Activated naive CD4-positive, alpha-beta T cell treated with anti-CD3 and anti-CD28 coated beads, Interleukin-2, amount 10 ng/mL, durations not matched to agents 7 days and 5 days (primary cell): ENCODE measurements around the gene RUFY4.
"Not testable (repeated sequence)": the region's sequence is repeated elsewhere in the genome, so short reads cannot be mapped to it uniquely, and the experiment has no call there.

Source experiments
- CTCF ChIA-PET: fragments of 350-600 bp; sonication (Branson Sonifier 250); formaldehyde crosslinking; loops from one replicate; lab custom pipeline; 2021; ENCODE audit warnings: antibody characterized with exemption; lab: Charles Lee
- DNase-seq: peaks from one replicate; pipeline ENCODE4 v3.0.0-alpha.2; 2020
- H3K27ac Mint-ChIP-seq: one replicate; pipeline ENCODE4 v1.8.0; 2021; ENCODE audit warnings: mild to moderate bottlenecking, moderate library complexity, mixed read lengths
- H3K27me3 Mint-ChIP-seq: one replicate; pipeline ENCODE4 v1.8.0; 2021; ENCODE audit warnings: mild to moderate bottlenecking, mixed read lengths
- H3K36me3 Mint-ChIP-seq: one replicate; pipeline ENCODE4 v1.8.0; 2021; ENCODE audit warnings: mixed read lengths
- H3K4me1 Mint-ChIP-seq: one replicate; pipeline ENCODE4 v1.8.0; 2021; ENCODE audit warnings: mixed read lengths
- H3K4me3 Mint-ChIP-seq: one replicate; pipeline ENCODE4 v1.8.0; 2021; ENCODE audit warnings: mild to moderate bottlenecking, moderate library complexity, mixed read lengths
- H3K9me3 Mint-ChIP-seq: one replicate; pipeline ENCODE4 v1.8.0; 2021; ENCODE audit warnings: mixed read lengths

Gene RUFY4

GRCh38 chr2:218097975-218098374, 28.9 kb downstream of the RUFY4 start:
- H3K9me3 Mint-ChIP-seq = no peaks in the 10 kb centered on the region
- no peaks in the 10 kb centered on the region for H3K4me1 Mint-ChIP-seq
- DNase-seq = no peak
- peaks cover 13% of the 10 kb centered on the region for H3K27me3 Mint-ChIP-seq
- no peaks in the 10 kb centered on the region for H3K36me3 Mint-ChIP-seq
- H3K27ac Mint-ChIP-seq = no peak overlapping the region
- CTCF ChIA-PET = interaction anchor here (0.7 kb wide), 1 partner anchor 84 kb away, joined by 3 read pairs; no protein-coding TSS in a partner anchor
- H3K4me3 Mint-ChIP-seq = no peak overlapping the region

GRCh38 chr2:218108834-218109233, 39.8 kb downstream of the RUFY4 start:
- H3K4me3 Mint-ChIP-seq, H3K27ac Mint-ChIP-seq, H3K36me3 Mint-ChIP-seq, H3K4me1 Mint-ChIP-seq, DNase-seq, H3K9me3 Mint-ChIP-seq, CTCF ChIA-PET: not testable (repeated sequence)
- H3K27me3 Mint-ChIP-seq = peaks cover 25% of the 10 kb centered on the region

GRCh38 chr2:218121789-218122188, 52.7 kb downstream of the RUFY4 start:
- H3K4me1 Mint-ChIP-seq, H3K27ac Mint-ChIP-seq, DNase-seq, CTCF ChIA-PET, H3K4me3 Mint-ChIP-seq, H3K36me3 Mint-ChIP-seq: not testable (repeated sequence)
- Mint-ChIP-seq H3K27me3 (peaks cover 37% of the 10 kb centered on the region), H3K9me3 (peaks cover 13% of the 10 kb centered on the region)

- H3K4me1 Mint-ChIP-seq, H3K36me3 Mint-ChIP-seq, H3K9me3 Mint-ChIP-seq, CTCF ChIA-PET, H3K27ac Mint-ChIP-seq, DNase-seq, H3K4me3 Mint-ChIP-seq: not testable (repeated sequence)
- peaks cover 37% of the 10 kb centered on the region for H3K27me3 Mint-ChIP-seq
These were observed 53.2 kb downstream of the RUFY4 start for GRCh38 chr2:218122286-218122685.

- H3K9me3 Mint-ChIP-seq = peaks cover 7% of the 10 kb centered on the region
- DNase-seq = no peak
- H3K27ac Mint-ChIP-seq = no peak overlapping the region
- H3K4me1 Mint-ChIP-seq = peaks cover 9% of the 10 kb centered on the region
- no peaks in the 10 kb centered on the region for H3K36me3 Mint-ChIP-seq
- CTCF ChIA-PET = no interaction called here
- H3K4me3 Mint-ChIP-seq = no peak overlapping the region
- H3K27me3 Mint-ChIP-seq = peaks cover 33% of the 10 kb centered on the region
These were observed 54.9 kb downstream of the RUFY4 start for GRCh38 chr2:218123986-218124385.

GRCh38 chr2:218125095-218125494, 56.0 kb downstream of the RUFY4 start:
- Mint-ChIP-seq H3K4me3 (no peak overlapping the region), H3K9me3 (peaks cover 6% of the 10 kb centered on the region), H3K27ac (no peak overlapping the region), H3K36me3 (no peaks in the 10 kb centered on the region), H3K4me1 (peaks cover 9% of the 10 kb centered on the region), H3K27me3 (peaks cover 38% of the 10 kb centered on the region)
- DNase-seq = no peak
- CTCF ChIA-PET = interaction anchor here (1.1 kb wide), 1 partner anchor 12 kb away, joined by 4 read pairs; no protein-coding TSS in a partner anchor

- peaks cover 6% of the 10 kb centered on the region for H3K9me3 Mint-ChIP-seq
- H3K4me1 Mint-ChIP-seq = peaks cover 9% of the 10 kb centered on the region
- peak within 1 kb of the TSS; percentile 1 for H3K4me3 Mint-ChIP-seq
- H3K27me3 Mint-ChIP-seq = peaks cover 34% of the 10 kb centered on the region
- peak; percentile 24 for DNase-seq
- H3K36me3 Mint-ChIP-seq = no peaks in the 10 kb centered on the region
- CTCF ChIA-PET = interaction anchor here (1.1 kb wide), 1 partner anchor 11 kb away, joined by 4 read pairs; no protein-coding TSS in a partner anchor
- peak within 1 kb of the TSS; percentile 40 for H3K27ac Mint-ChIP-seq
These were observed 56.6 kb downstream of the RUFY4 start, which contains the start of gene CXCR2 for GRCh38 chr2:218125626-218126080. CXCR2 (plus strand) TSS chr2:218126028; CDS start chr2:218134802, 8,774 bp downstream.

- Mint-ChIP-seq H3K9me3 (no peaks in the 10 kb centered on the region), H3K4me3 (no peak overlapping the region), H3K4me1 (peaks cover 9% of the 10 kb centered on the region), H3K36me3 (no peaks in the 10 kb centered on the region), H3K27ac (no peak overlapping the region), H3K27me3 (peaks cover 22% of the 10 kb centered on the region)
- CTCF ChIA-PET = no interaction called here
- no peak for DNase-seq
These were observed 58.9 kb downstream of the RUFY4 start for GRCh38 chr2:218127929-218128455.

GRCh38 chr2:218128781-218129457, 59.9 kb downstream of the RUFY4 start:
- Mint-ChIP-seq H3K36me3 (no peaks in the 10 kb centered on the region), H3K27me3 (peaks cover 22% of the 10 kb centered on the region), H3K9me3 (no peaks in the 10 kb centered on the region), H3K27ac (no peak overlapping the region), H3K4me1 (peaks cover 9% of the 10 kb centered on the region), H3K4me3 (no peak overlapping the region)
- CTCF ChIA-PET = no interaction called here
- DNase-seq = no peak

- Mint-ChIP-seq H3K36me3 (no peaks in the 10 kb centered on the region), H3K4me3 (no peak overlapping the region), H3K27ac (no peak overlapping the region), H3K9me3 (no peaks in the 10 kb centered on the region), H3K27me3 (peaks cover 17% of the 10 kb centered on the region), H3K4me1 (peaks cover 9% of the 10 kb centered on the region)
- DNase-seq = no peak
- CTCF ChIA-PET = no interaction called here
These were observed 60.5 kb downstream of the RUFY4 start for GRCh38 chr2:218129458-218130135.

- H3K4me3 Mint-ChIP-seq = no peak overlapping the region
- H3K27ac Mint-ChIP-seq = no peak overlapping the region
- H3K27me3 Mint-ChIP-seq = peaks cover 19% of the 10 kb centered on the region
- CTCF ChIA-PET = no interaction called here
- H3K36me3 Mint-ChIP-seq = no peaks in the 10 kb centered on the region
- DNase-seq = no peak
- no peaks in the 10 kb centered on the region for H3K9me3 Mint-ChIP-seq
- peaks cover 8% of the 10 kb centered on the region for H3K4me1 Mint-ChIP-seq
These were observed 61.3 kb downstream of the RUFY4 start for GRCh38 chr2:218130377-218130776.

- no peak overlapping the region for H3K4me3 Mint-ChIP-seq
- H3K9me3 Mint-ChIP-seq = no peaks in the 10 kb centered on the region
- H3K27ac Mint-ChIP-seq = no peak overlapping the region
- DNase-seq = no peak
- H3K36me3 Mint-ChIP-seq = no peaks in the 10 kb centered on the region
- H3K27me3 Mint-ChIP-seq = peaks cover 19% of the 10 kb centered on the region
- peaks cover 4% of the 10 kb centered on the region for H3K4me1 Mint-ChIP-seq
- CTCF ChIA-PET = no interaction called here
These were observed 61.8 kb downstream of the RUFY4 start for GRCh38 chr2:218130822-218131221.

- Mint-ChIP-seq H3K27me3 (peaks cover 49% of the 10 kb centered on the region), H3K4me3 (no peak overlapping the region), H3K4me1 (no peaks in the 10 kb centered on the region), H3K9me3 (no peaks in the 10 kb centered on the region), H3K36me3 (no peaks in the 10 kb centered on the region), H3K27ac (no peak overlapping the region)
- no peak for DNase-seq
- CTCF ChIA-PET = interaction anchor here (0.6 kb wide), 1 partner anchor 12 kb away, joined by 4 read pairs; the partner anchor contains the start of gene CXCR2
These were observed 68.5 kb downstream of the RUFY4 start for GRCh38 chr2:218137514-218137913.

- Mint-ChIP-seq H3K4me1 (no peaks in the 10 kb centered on the region), H3K9me3 (no peaks in the 10 kb centered on the region), H3K27me3 (peaks cover 55% of the 10 kb centered on the region), H3K4me3 (no peak overlapping the region), H3K36me3 (no peaks in the 10 kb centered on the region), H3K27ac (no peak overlapping the region)
- CTCF ChIA-PET = no interaction called here
- DNase-seq = no peak
These were observed 69.0 kb downstream of the RUFY4 start for GRCh38 chr2:218138047-218138446.
